ENCODE results near the gene FOXI1.
"Not testable (repeated sequence)": the region's sequence is repeated elsewhere in the genome, so short reads cannot be mapped to it uniquely, and the experiment has no call there.

Gene FOXI1

DNA sequence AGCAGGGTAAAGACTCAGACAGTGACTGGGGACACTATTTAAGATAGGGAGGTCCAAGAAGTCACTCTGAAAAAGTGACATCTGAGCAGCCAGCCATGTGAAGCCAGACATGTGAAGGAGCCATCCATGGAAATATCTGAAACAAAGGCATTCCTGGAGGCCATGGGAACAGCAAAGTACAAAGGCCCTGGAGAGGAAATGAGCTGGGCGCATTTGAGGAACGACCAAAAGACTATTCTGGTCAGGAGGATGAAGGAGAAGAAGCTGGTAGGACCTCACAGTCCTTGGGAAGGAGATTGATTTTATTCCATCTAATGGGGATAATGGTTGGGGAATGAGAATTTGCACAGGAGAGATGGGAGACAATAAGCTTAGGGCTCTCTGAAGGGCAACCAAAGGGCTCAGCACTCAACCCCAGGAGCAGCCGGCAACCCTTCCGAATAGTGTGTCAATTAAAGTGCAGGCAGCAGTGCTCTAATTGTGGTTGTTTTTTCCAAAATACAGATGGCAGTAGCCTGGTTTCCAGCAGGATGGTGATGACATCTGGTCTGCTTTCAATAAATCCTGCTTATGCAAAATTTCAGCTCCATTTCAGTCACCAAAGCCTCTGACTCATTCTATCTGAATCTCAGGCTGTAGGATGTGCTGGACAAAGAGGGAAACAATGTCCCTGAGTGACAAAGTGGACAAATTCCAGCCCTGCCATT is 26.7 kb downstream of the FOXI1 start:
- DNase-seq, result no peak

DNA sequence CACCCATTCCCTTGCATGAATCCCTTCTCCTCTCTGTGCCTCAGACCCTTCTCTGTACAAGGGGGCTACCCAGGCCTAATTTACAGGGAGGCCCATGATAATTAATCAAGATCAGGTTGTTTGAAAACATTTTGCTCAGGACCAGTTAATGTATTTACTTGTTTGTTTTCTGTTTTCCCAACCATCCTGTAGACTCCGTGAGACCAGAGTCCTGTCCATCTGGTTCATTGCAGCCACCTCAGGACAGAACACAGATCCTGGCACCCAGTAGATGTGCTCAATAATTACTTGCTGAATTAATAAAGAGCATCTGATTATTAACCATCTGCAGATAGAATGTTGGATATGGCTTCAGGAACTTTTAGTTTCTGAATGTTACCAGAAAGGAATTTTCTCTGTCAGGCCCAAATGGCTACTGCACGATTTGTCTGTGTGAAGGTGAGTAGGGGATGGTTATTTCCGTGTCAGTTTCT is 27.3 kb downstream of the FOXI1 start:
- no peak for DNase-seq

DNA sequence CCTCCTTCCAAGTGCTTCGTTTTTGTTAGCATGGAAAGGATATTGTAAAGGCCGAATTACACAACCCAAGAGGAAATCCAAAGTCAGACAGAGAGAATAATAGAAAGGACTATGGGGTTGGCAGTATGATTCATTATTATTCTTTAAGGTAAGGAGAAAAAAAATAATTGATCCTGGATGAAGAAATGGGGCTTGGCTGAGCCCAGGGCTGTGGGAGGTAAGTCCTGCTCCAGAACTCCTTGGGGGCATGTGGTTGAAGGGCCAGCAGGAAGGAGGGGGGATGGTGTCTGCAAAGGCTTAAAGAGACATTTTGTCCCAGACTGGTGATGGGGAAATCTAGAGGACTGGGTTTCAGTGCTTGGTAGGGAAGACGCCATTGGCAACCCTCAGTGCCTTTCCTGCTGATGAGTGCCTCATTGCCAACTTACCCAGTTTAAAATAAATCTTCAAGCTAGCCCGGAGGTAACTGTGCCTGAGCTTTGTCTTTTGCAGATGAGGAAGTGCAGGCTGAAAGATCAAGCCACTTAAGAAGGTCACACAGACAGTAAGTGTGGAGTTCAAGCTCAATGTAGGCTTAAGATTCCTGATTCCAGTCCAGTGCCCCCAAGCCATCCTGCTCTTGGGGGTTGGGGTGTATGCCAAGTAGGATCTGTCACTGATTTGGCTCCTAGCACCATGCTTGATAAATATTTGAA is 30.2 kb downstream of the FOXI1 start:
- DNase-seq, result no peak

DNA sequence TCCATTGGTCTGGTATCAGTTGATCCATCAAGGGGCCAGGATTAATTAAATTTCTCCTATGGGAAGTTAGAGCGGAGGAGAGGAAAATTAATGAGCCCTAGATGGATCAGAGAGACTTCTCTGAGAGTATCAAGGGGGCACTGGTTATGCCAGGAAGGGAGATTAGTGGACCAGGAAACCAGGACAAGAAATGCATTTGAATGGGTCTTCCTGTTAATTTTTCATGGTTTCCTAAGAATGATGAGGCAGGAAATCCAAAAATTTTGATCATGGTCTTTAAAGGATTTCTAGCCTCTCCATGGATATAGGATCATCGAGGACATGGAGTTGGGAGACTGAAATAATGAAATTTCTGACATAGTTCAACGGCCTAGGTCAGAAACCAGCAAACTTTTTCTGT is 30.8 kb downstream of the FOXI1 start:
- no peak for DNase-seq

DNA sequence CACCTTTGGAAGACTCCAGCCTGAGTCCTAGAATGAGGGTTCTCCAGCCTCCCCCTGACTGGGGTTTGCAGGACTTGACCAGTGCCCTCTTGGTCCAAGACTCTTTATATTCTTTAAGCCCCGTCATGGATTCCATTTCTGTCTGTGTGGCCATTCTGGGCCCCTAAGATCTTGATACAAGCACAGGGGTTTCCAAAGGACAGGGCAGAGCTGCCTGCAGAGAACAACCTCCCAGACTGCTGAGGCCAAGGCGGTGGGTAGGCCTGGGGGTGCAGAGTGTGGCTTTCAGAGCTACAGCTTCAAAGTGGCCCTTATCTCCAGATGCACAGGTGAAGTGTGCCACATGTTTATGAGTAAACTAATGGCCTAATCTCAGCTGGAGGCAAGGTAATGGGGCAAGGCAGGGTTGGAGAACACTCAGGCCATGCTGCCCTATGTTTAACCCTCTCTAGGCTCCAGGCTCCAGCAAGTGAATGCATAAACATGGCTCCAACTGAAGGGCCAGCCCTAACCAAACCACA is 32.1 kb downstream of the FOXI1 start:
- DNase-seq, result no peak

DNA sequence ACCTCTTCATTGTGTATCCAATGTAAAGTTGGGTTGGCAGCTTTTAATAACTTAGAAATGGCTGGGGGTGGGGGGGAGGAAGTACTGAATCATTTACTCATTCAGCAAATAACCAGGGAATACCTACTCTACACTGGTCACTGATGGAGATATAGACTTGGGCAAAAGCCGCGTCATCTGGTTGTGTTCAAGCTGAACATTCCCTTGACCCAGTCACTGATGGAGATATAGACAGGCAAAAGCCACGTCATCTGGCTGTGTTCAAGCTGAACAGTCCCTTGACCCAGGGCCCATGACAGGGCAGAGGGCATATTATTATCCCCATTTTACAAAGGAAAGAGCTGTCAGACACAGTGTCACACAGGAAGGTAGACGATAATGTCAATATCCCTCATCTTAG is 32.6 kb downstream of the FOXI1 start:
- DNase-seq, result no peak

DNA sequence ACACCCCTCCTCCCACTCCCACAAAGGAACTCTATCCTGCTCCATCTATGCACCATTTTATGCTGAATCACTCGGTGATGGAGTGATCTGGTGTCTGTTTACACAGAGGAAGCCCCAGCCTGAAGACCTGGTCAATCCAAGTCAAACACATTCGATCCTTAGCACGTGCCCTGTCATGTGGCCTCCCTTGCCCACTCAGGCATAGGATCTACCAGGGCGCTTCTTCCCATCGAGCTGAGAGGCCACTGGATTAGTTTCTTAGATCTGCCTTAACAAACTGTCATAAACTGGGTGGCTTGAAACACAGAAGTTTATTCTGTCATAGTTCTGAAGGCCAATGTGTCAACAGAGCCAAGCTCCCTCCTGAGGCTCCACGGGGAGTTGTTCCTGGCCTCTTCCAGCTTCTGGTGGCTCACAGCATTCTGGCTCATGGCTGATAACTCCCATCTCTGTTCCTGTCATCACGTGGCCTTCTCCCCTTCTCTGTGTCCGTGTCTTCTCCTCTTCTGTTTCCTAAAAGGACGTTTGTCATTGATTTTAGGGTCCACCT is 34.2 kb downstream of the FOXI1 start:
- no peak for DNase-seq

DNA sequence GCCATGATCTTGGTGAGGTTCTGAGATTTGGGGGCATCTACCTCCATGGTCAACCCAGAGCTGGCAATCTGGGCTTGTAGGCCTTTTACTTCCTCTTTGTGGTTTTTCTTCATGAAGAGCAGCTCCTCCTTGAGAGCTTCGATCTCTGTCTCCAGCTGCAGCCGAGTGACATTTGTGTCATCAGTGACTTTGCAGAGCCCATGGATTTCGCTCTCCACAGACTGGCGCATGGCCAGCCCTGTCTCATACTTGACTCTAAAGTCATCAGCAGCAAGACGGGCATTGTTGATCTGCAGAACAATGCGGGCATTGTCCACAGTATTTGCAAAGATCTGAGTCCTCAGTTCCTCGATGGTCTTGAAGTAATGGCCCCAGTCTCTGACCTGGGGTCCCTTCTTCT is 35.5 kb downstream of the FOXI1 start:
- DNase-seq, result not testable (repeated sequence)

DNA sequence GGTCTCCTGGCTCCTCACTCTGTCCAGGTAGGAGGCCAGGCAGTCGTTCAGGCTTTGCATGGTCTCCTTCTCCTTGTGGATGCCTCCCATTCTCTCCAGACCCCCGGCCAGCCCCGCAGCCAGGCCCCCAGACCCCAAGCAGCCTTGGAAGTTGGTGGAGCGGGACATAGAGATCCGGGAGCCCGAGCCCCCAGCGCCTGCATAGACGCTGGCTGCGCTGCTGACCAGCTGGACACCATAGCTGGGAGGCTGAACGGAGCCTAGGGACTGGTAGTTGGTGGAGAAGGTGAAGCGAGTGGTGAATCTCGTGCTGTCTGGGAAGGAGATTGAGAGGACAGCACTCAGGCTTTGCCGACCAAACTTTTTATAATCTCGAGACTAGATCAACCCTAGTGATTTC is 35.9 kb downstream of the FOXI1 start:
- no peak for DNase-seq

DNA sequence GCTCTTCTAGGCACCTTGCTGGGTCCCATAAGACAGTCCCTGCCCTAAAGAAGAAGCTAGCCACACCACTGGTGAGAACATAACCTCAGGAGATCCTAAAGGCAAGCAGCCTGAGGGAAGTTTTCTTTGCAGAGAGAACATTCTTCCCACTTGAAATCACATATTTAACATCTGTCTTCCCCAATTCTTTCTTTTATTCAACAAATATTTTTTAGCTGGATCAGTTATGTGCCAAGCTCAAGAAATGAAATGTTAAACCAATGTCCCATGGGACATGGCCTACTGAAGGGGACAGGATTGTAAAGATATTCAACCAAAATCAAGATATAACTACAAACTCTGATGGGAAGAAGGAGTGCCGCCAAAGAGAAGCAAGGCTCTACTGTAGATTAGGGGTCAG is 36.5 kb downstream of the FOXI1 start:
- DNase-seq, result no peak

DNA sequence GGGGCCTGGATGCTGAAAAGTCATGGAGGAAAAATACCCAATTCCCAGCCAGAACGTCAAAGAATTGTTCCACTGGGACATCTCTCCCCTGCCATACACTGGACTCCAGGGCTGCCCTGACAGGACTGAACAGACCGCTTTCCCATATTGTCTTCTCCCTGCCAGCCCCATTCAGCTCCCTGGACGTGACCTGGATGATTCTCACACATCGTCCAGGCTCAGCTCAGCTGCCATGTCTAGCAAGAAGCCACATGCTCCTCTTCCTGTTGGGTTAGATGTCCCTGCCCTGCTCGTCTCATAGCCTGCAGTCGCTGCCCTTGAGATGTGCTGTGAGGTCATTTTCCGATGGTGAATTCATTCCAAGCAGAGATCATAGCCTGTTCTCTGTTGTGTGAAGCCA is 37.4 kb downstream of the FOXI1 start:
- no peak for DNase-seq

DNA sequence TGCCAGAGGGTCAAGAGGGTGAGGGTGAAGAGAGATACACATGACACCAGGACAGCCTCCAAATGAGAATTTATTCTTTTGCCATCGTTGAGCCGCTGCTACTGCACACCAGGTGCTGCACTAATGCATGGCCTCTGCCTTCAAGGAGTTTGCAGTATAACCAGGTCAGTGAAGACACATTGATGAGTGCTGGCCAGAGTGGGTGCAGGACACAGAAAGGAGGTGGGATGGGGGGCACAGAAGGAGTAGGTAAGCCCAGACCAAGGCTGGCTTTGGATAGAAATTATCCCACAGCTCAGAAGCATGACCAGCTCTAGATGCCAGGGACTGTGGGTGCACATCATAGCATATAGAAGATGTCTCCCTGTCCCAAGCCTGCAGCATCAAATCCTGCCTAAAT is 38.0 kb downstream of the FOXI1 start:
- no peak for DNase-seq

DNA sequence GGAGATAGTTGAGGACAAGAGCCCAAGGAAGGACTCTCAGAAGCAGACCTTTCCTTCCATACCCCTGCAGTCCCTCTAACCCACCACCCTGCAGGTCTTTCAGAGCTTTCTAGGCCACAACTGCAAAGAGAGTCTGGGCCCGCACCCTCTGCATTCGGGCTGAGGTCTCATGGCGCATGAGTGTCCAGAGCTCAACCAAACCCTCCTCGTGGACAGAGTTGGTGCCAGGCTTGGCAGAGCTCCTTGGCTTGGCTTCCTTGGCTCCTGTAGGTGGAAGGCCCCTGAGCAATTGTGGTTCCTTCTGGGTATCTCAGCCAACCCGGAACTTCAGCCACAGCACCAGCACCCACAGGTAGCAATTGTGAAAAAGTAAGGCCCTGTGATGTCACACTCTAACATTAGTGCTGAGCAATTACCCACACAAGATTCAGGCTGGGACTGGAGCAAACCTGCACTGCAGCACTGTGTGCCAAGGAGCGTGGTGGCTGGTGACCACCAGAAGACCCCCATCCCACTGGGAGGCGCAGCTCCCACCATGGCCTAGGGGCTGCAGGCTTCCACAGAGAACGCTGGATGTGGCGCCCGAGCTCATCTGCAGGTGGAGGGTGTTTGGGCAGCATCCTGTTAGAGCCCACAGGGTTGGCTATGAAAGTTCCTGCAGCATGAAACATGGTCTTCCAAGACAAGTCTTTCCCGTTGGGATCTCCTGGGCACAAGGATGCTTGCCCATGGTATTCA is 38.8 kb downstream of the FOXI1 start:
- DNase-seq, result no peak

DNA sequence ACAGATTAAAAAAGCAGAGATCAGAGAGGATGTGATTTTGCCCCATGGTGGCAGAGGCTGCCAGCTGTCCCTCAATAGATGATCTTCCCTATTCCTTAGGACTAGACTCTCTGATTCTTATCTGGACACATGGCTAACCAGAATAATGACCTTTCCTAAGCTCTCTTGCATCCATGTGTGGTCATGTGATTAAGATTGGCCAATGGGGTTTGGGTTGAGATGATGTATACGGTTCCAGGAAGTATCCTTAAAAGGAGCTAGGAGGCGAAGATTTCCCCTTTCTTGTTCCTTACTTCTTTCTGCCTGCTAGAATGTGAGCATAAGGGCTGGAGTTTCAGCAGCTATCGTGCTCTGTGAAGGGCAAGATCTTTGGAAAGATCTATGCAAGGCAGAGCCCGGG is 39.8 kb downstream of the FOXI1 start:
- DNase-seq, result no peak

DNA sequence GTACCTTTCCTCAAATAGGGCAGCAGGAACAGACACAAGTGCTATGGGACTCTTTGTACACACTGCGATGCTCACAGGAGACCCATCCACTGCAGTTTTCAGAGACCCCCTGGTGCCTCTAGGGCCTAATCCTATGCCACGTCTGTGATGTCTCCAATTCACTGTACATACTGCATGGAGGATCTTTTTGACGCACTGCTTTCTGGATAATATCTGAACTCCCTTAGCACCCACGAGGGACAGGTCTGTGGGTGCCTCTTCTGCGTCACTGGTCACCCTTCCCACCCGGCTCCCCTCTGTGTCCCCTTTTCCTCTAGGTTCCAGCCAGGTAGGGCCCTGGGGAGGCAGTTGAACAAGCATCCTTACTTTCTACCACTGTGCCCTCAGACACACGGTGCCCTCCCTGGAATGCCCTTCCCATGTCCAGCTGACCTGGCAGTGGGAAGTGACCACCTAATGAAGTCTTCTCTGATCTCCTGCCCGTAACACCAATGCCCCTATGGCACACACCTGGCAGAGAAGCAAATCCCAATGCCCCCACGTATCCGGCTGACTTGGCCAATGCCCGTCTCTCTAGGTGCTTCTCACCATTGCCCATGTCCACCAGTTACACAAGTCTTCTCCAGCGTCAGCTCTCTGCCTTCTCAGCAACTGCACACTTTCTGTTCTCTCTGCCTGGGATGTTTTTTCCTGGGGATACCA is 41.5 kb downstream of the FOXI1 start:
- DNase-seq, result no peak

DNA sequence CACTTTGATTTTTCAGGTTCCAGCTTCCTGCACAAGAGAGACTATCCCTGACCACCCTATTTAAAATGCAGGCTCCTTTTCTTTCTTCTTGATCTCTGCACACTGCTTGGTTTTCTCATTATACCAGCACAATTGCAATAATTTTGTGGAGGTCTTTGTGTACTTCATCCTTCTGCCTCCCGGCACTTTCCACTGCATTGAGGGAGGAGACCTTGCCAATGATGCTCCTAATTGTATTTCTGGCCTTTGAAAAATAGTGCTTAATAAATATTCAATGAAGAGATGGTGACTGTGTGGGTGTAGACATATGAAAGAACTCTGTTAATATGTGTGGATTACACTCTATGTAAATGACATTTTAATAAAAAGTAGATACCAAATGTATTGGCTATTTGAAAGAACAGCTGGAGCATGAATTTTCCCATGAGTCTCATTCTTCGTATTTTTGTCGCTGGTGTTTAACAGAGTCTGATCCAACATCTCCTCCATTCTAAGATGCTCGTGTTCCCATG is 42.1 kb downstream of the FOXI1 start:
- no peak for DNase-seq

DNA sequence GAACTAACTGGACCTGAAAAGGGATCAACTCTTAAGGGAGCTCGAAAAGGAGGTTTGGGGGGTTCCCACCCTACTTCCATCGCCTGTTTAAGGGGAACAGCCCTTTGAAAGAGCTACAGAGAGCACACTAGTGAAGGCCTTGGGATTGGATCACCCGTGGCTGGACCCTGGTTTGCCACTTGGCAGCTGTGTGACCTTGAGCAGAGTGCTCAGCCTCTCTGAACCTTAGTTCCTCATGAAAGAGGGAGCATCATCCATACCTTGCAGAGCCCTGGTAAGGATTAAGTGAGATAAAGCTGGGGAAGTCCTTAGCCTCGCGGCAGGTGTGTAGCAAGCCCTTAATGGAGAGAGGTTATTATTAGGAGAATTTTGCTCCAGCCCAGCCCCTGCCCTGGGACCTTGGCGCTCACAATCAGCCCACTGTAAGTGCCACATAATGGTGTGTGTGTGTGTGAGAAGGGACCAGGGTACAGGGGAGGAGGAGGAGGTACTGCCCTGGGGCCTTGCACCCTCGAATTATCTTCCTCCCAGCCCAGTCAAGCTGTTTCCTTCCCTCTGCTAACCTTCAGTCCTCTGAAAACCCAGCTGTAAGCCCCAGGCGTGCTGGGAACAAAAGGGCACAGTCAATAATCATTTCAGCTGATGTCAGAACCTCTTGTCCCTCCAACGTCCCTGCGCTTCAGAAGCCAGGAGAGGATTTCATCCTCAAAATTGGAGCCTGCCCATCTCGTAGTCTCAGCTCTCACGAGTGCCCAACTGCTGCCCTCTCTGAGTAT is 42.9 kb downstream of the FOXI1 start:
- no peak for DNase-seq

DNA sequence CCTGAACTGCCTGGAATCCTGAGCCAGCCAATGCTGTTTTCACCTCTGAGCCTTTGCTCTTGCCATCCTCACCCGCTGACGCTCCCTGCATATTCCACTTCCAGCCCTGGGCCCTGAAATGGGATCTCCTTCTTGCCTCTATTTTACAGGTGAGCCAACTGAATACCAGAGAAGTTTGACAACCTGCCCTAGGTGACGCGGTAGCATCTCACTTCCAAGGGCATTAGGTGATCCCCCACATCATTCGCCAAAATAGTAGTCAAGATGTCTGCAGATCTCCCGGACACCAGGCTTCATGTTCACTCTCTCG is 43.5 kb downstream of the FOXI1 start:
- DNase-seq, result no peak

DNA sequence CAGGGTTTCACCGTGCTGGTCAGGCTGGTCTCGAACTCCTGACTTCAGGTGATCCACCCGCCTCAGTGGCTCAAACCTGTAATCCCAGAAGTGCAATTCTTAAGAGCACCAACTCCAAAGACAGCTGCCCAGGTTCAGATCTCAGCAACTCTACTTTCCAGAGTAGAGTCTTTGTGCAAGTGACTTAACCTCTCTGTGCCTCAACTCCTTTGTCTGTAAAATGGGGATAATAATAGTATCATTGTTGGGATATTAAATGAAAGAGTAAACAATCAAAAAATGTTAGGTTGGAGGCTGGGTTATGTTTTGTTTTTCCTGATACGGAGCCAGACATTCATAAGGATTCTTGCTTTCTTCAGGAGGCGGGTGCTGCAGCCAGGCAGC is 45.0 kb downstream of the FOXI1 start:
- no peak for DNase-seq

DNA sequence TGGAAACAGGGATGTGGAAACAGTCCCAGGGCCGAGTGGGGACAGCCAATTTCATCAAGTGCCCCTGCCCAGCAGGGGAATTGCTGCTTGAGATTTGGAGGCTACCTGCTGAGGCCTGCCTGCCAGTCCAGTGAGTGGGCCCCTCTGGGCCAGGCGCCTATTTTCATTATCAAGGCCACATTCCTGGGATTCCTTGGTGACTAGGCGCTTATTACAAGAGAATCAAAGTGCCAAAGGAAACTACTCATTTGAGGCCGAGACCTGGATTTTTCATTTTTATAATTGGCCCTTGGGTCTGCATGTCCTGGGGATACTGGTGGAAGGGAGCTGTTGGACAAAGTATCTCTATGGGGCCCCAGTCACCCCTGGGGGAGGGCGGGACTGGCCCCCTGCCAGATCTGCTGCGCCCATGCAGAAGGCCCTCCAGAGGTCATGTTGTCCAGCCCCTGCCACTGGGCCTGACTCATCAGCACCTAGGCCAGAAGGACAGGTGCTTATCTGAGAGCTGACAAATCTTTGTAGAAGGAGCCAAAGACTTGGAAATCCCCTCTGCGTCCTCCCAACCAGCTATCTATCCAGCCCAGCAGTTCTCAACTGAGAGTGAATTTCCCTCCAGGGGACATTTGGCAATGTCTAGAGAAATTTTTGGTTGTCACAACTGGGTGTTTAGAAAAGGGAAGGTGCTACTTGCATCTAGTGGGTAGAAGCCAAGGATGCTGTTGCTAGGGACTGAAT is 45.6 kb downstream of the FOXI1 start:
- DNase-seq, result no peak

DNA sequence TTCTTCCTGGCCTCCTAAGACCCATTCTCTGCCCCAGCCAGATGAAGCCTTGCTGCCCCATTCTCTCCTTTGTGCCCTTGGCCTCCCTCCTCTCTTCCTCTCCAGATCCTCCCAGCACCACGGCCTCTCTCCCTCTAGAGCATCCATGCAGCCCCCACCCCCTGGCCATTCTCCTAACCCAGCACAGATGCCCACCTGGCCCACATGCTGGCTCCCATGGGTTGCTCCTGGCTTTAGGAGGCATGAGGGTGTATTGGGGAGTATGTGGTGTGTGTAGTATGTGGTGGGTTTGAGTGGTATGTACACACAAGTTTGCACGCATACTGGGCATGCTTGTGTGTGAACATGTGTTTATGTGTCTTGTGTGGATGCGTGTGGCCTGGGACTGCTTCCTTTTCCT is 47.1 kb downstream of the FOXI1 start:
- DNase-seq, result no peak
